GM23338 (cell line): ENCODE measurements around the gene SKA1. TPM values are rescaled to one million over a fixed set of nuclear protein-coding genes. Genes with fewer than 3 reads are reported as not detected.

ENCODE experiments used
- ATAC-seq: fragments of 200-7000 bp; cut with Tn5 transposase; 3 replicates; pipeline ENCODE4 v1.9.1; 2020
- DNase-seq: peaks from one replicate; pipeline ENCODE4 v3.0.0-alpha.2; 2015; ENCODE audit warnings: low spot score
- H2AFZ ChIP-seq: fragments of 200-600 bp; sonication (generic); 2 replicates; pipeline ENCODE4 v1.8.0; 2016; ENCODE audit warnings: antibody characterized with exemption, mild to moderate bottlenecking, moderate library complexity
- H3F3A ChIP-seq: fragments of 200-600 bp; sonication (generic); replicated peaks from 2 replicates; pipeline ENCODE4 v1.8.0; 2017; ENCODE audit warnings: antibody characterized with exemption, mixed run types, low read depth
- H3K27ac ChIP-seq: fragments of 200-600 bp; sonication (generic); 2 replicates; pipeline ENCODE4 v1.6.1; 2016; ENCODE audit warnings: low read depth
- H3K27me3 ChIP-seq: fragments of 200-600 bp; sonication (generic); 2 replicates; pipeline ENCODE4 v1.8.0; 2016; ENCODE audit warnings: mild to moderate bottlenecking, mixed run types, moderate library complexity; ENCODE audit not compliant: insufficient read depth
- H3K36me3 ChIP-seq: fragments of 200-600 bp; sonication (generic); 2 replicates; pipeline ENCODE4 v1.8.0; 2016; ENCODE audit warnings: mild to moderate bottlenecking; ENCODE audit not compliant: insufficient read depth
- H3K4me1 ChIP-seq: fragments of 200-600 bp; sonication (generic); 2 replicates; pipeline ENCODE4 v1.8.0; 2016; ENCODE audit warnings: mild to moderate bottlenecking, moderate library complexity; ENCODE audit not compliant: insufficient read depth
- H3K4me2 ChIP-seq: fragments of 200-600 bp; sonication (generic); 2 replicates; pipeline ENCODE4 v1.7.1; 2017; ENCODE audit warnings: mixed run types
- H3K4me3 ChIP-seq: fragments of 200-600 bp; sonication (generic); 2 replicates; pipeline ENCODE4 v1.6.1; 2016; ENCODE audit warnings: mixed run types
- H3K79me2 ChIP-seq: fragments of 200-600 bp; sonication (generic); replicated peaks from 2 replicates; pipeline ENCODE4 v1.8.0; 2017; ENCODE audit warnings: mild to moderate bottlenecking; ENCODE audit not compliant: insufficient read depth
- H3K9me2 ChIP-seq: fragments of 200-600 bp; sonication (generic); 2 replicates; pipeline ENCODE4 v1.8.0; 2017; ENCODE audit not compliant: insufficient read depth
- H4K20me1 ChIP-seq: fragments of 200-600 bp; sonication (generic); replicated peaks from 2 replicates; pipeline ENCODE4 v1.8.0; 2017; ENCODE audit warnings: mild to moderate bottlenecking; ENCODE audit not compliant: insufficient read depth
- H3K27ac Mint-ChIP-seq: 2 replicates; pipeline ENCODE4 v1.8.0; 2020; ENCODE audit warnings: inconsistent platforms, mild to moderate bottlenecking, moderate library complexity, mixed read lengths
- H3K27me3 Mint-ChIP-seq: 3 replicates; pipeline ENCODE4 v1.8.0; 2022; ENCODE audit warnings: low read depth, mild to moderate bottlenecking, moderate library complexity, mixed read lengths, inconsistent platforms; ENCODE audit not compliant: insufficient read depth, poor library complexity
- H3K36me3 Mint-ChIP-seq: 3 replicates; pipeline ENCODE4 v1.8.0; 2021; ENCODE audit warnings: low read depth, mild to moderate bottlenecking, inconsistent platforms, moderate library complexity, mixed read lengths
- H3K4me1 Mint-ChIP-seq: 3 replicates; pipeline ENCODE4 v1.8.0; 2020; ENCODE audit warnings: mild to moderate bottlenecking, inconsistent platforms, mixed read lengths
- H3K4me3 Mint-ChIP-seq: 3 replicates; pipeline ENCODE4 v1.8.0; 2021; ENCODE audit warnings: moderate library complexity, mild to moderate bottlenecking, inconsistent platforms, mixed read lengths
- H3K9me3 Mint-ChIP-seq: 3 replicates; pipeline ENCODE4 v1.8.0; 2020; ENCODE audit warnings: moderate library complexity, mild to moderate bottlenecking, inconsistent platforms, mixed read lengths
- CREB1 ChIP-seq: fragments of 250-450 bp; sonication (Bioruptor Pico); IDR thresholded peaks from 2 replicates; pipeline ENCODE4 v1.5.0; 2020; ENCODE audit warnings: low read depth, mild to moderate bottlenecking, moderate library complexity
- ETS1 ChIP-seq: IDR thresholded peaks from 2 replicates; pipeline ENCODE4 v1.6.1; 2016; ENCODE audit warnings: antibody characterized with exemption
- EZH2 ChIP-seq: fragments of 200-600 bp; sonication (generic); IDR thresholded peaks from one replicate; pipeline ENCODE4 v1.8.0; 2017; ENCODE audit warnings: antibody characterized with exemption, mild to moderate bottlenecking, low read depth; ENCODE audit not compliant: unreplicated experiment
- EZH2phosphoT487 ChIP-seq: fragments of 200-600 bp; sonication (generic); IDR thresholded peaks from one replicate; pipeline ENCODE4 v1.8.1; 2018; ENCODE audit warnings: antibody characterized with exemption; ENCODE audit not compliant: unreplicated experiment
- JUNB ChIP-seq: IDR thresholded peaks from one replicate; pipeline ENCODE4 v1.6.1; 2016; ENCODE audit warnings: antibody characterized with exemption; ENCODE audit not compliant: unreplicated experiment
- NANOG ChIP-seq: IDR thresholded peaks from 2 replicates; pipeline ENCODE4 v1.6.1; 2016; ENCODE audit warnings: antibody characterized with exemption, borderline replicate concordance
- POLR2AphosphoS5 ChIP-seq: IDR thresholded peaks from 2 replicates; pipeline ENCODE4 v1.6.1; 2016; ENCODE audit warnings: antibody characterized with exemption, low read depth
- REST ChIP-seq: IDR thresholded peaks from one replicate; pipeline ENCODE4 v1.6.1; 2018; ENCODE audit warnings: antibody characterized with exemption; ENCODE audit not compliant: unreplicated experiment
- STAT1 ChIP-seq: IDR thresholded peaks from one replicate; pipeline ENCODE4 v1.6.1; 2016; ENCODE audit warnings: antibody characterized with exemption; ENCODE audit not compliant: unreplicated experiment
- ZNF114 ChIP-seq: fragments of 250-450 bp; sonication (Bioruptor Pico); IDR thresholded peaks from 2 replicates; pipeline ENCODE4 v1.5.0; 2020; ENCODE audit warnings: mild to moderate bottlenecking, moderate library complexity
- ZNF331 ChIP-seq: fragments of 250-450 bp; sonication (Bioruptor Pico); IDR thresholded peaks from 2 replicates; pipeline ENCODE4 v1.5.0; 2020; ENCODE audit warnings: low read depth, mild to moderate bottlenecking, moderate library complexity
- ZNF462 ChIP-seq: fragments of 250-450 bp; sonication (Bioruptor Pico); IDR thresholded peaks from 2 replicates; pipeline ENCODE4 v1.5.0; 2020; ENCODE audit warnings: mild to moderate bottlenecking, moderate library complexity
- polyA plus RNA-seq: library from polyadenylated mRNA; unstranded; fragments of >200 nt; fragmentation: Nextera tagmentation; extraction: Ambion mirVana; gene quantifications from 2 replicates; pipeline ENCODE4 v1.2.1, GENCODE V29; 2016
- total RNA-seq: library from RNA; depleted of rRNA; stranded (reverse); fragments of >200 nt; shearing (Covaris generic); gene quantifications from 2 replicates; pipeline ENCODE4 v1.2.3, GENCODE V29; 2014

Gene SKA1
- total and polyA plus RNA-seq, 2 experiments from 2014 or later: 14.2 to 25.1 TPM

GRCh38 chr18:50350699-50351098 is 24.1 kb upstream of the SKA1 start:
- no peak overlapping the region for H3K4me3 ChIP-seq
- no peaks in the 10 kb centered on the region for H3K27me3 Mint-ChIP-seq

More at GRCh38 chr18:50350699-50351098, 24.1 kb upstream of the SKA1 start:
- no peak overlapping the region for H3K4me2 ChIP-seq
- H3K36me3 ChIP-seq: no peaks in the 10 kb centered on the region
- peaks cover 4% of the 10 kb centered on the region; the same call in 1 of the 3 replicates for H3K36me3 Mint-ChIP-seq
- no peaks in the 10 kb centered on the region for H3F3A ChIP-seq
- ATAC-seq (no peak), DNase-seq (no peak)
- H3K9me3 Mint-ChIP-seq: no peaks in the 10 kb centered on the region; the same call in 2 of the 3 replicates
- H3K4me1 Mint-ChIP-seq: peaks cover under 1% of the 10 kb centered on the region; the same call in 1 of the 3 replicates
- TF ChIP-seq EZH2phosphoT487 (no peak), POLR2AphosphoS5 (no peak), ZNF462 (CRISPR knock-in tag) (no peak), EZH2 (no peak), ZNF331 (CRISPR knock-in tag) (no peak), CREB1 (no peak), NANOG (no peak), ZNF114 (CRISPR knock-in tag) (no peak), REST (no peak), STAT1 (no peak), ETS1 (no peak), JUNB (no peak)
- no peak overlapping the region for H3K27ac ChIP-seq
- no peaks in the 10 kb centered on the region for H3K4me1 ChIP-seq
- H3K4me3 Mint-ChIP-seq: no peak overlapping the region
- no peaks in the 10 kb centered on the region for H3K27me3 ChIP-seq
- no peaks in the 10 kb centered on the region for H4K20me1 ChIP-seq
- no peaks in the 10 kb centered on the region for H3K9me2 ChIP-seq
- H3K79me2 ChIP-seq: no peaks in the 10 kb centered on the region
- no peak overlapping the region for H2AFZ ChIP-seq
- H3K27ac Mint-ChIP-seq: no peak overlapping the region
